SK-N-SH treated with all-trans-retinoic acid at 6 μM for 48 hours (cell line): Measurements from ENCODE around the gene CRIP1.

Experiments used
- CSDC2 ChIP-seq: fragments of 250-450 bp; sonication (Bioruptor Pico); IDR thresholded peaks from 2 replicates; pipeline ENCODE4 v1.5.0; 2020; ENCODE audit warnings: mild to moderate bottlenecking, moderate library complexity
- GLIS3 ChIP-seq: fragments of 250-450 bp; sonication (Bioruptor Pico); IDR thresholded peaks from 2 replicates; pipeline ENCODE4 v1.5.0; 2020; ENCODE audit warnings: mild to moderate bottlenecking, moderate library complexity
- PATZ1 ChIP-seq: fragments of 250-450 bp; sonication (Bioruptor Pico); IDR thresholded peaks from 2 replicates; pipeline ENCODE4 v1.8.0; 2020; ENCODE audit warnings: mild to moderate bottlenecking, moderate library complexity, borderline replicate concordance
- PPARA ChIP-seq: fragments of 250-450 bp; sonication (Bioruptor Pico); IDR thresholded peaks from 2 replicates; pipeline ENCODE4 v1.5.0; 2020; ENCODE audit warnings: mild to moderate bottlenecking, borderline replicate concordance
- SNAI2 ChIP-seq: fragments of 250-450 bp; sonication (Bioruptor Pico); IDR thresholded peaks from 2 replicates; pipeline ENCODE4 v1.5.0; 2020; ENCODE audit warnings: mild to moderate bottlenecking, moderate library complexity
- ZC3H10 ChIP-seq: fragments of 250-450 bp; sonication (Bioruptor Pico); IDR thresholded peaks from 2 replicates; pipeline ENCODE4 v1.5.1; 2021; ENCODE audit warnings: mild to moderate bottlenecking, moderate library complexity

GRCh38 chr14:105442834-105443233 lies 43.9 kb upstream of the CRIP1 start:
- no peak for TF ChIP-seq GLIS3 (CRISPR knock-in tag)
- no peak for TF ChIP-seq PPARA (CRISPR knock-in tag)
- TF ChIP-seq ZC3H10 (CRISPR knock-in tag): no peak
- no peak for TF ChIP-seq PATZ1 (CRISPR knock-in tag)
- TF ChIP-seq SNAI2: no peak
- TF ChIP-seq CSDC2 (CRISPR knock-in tag): no peak
